ENCODE measurements around the gene SNTB2.
"Not testable (repeated sequence)": the region's sequence is repeated elsewhere in the genome, so short reads cannot be mapped to it uniquely, and the experiment has no call there.

The SNTB2 gene

GRCh38 chr16:69286941-69287713 lies 100.2 kb downstream of the SNTB2 start:
- peak in 1 of 2 donors; percentile 4 for DNase-seq (ENCODE audit: low read depth in 2 of 2)

GRCh38 chr16:69291657-69292056 lies 104.7 kb downstream of the SNTB2 start:
- DNase-seq (ENCODE audit: low read depth in 2 of 2) = not testable (repeated sequence)

GRCh38 chr16:69293401-69293800 lies 106.4 kb downstream of the SNTB2 start:
- DNase-seq (ENCODE audit: low read depth in 2 of 2) = no peak

- no peak for DNase-seq (ENCODE audit: low read depth in 2 of 2)
These were observed 107.1 kb downstream of the SNTB2 start for GRCh38 chr16:69294051-69294450.

- DNase-seq (ENCODE audit: low read depth in 2 of 2) = not testable (repeated sequence)
These were observed 109.8 kb downstream of the SNTB2 start for GRCh38 chr16:69296771-69297170.

GRCh38 chr16:69298261-69298660 lies 111.3 kb downstream of the SNTB2 start:
- DNase-seq (ENCODE audit: low read depth in 2 of 2) = no peak

- no peak for DNase-seq (ENCODE audit: low read depth in 2 of 2)
These were observed 114.2 kb downstream of the SNTB2 start for GRCh38 chr16:69301187-69301586.

GRCh38 chr16:69301861-69302260 lies 114.9 kb downstream of the SNTB2 start:
- no peak for DNase-seq (ENCODE audit: low read depth in 2 of 2)

- no peak for DNase-seq (ENCODE audit: low read depth in 2 of 2)
These were observed 115.3 kb downstream of the SNTB2 start for GRCh38 chr16:69302301-69302700.

GRCh38 chr16:69306031-69306430 lies 119.1 kb downstream of the SNTB2 start:
- no peak for DNase-seq (ENCODE audit: low read depth in 2 of 2)

- DNase-seq (ENCODE audit: low read depth in 2 of 2) = no peak
These were observed 120.1 kb downstream of the SNTB2 start for GRCh38 chr16:69307091-69307490.

- no peak for DNase-seq (ENCODE audit: low read depth in 2 of 2)
These were observed 120.9 kb downstream of the SNTB2 start for GRCh38 chr16:69307856-69308255.

- DNase-seq (ENCODE audit: low read depth in 2 of 2) = no peak
These were observed 122.4 kb downstream of the SNTB2 start for GRCh38 chr16:69309316-69309715.

GRCh38 chr16:69310653-69311532 lies 123.9 kb downstream of the SNTB2 start, which contains the start of gene VPS4A:
VPS4A (plus strand) TSS chr16:69311350; CDS start chr16:69311512, 162 bp downstream.
- DNase-seq (ENCODE audit: low read depth in 2 of 2) = peak; percentile 95 to 96

GRCh38 chr16:69311533-69312387 lies 124.8 kb downstream of the SNTB2 start:
- DNase-seq (ENCODE audit: low read depth in 2 of 2) = peak; percentile 27 to 36

GRCh38 chr16:69313469-69313868 lies 126.5 kb downstream of the SNTB2 start:
- DNase-seq (ENCODE audit: low read depth in 2 of 2) = no peak

- no peak for DNase-seq (ENCODE audit: low read depth in 2 of 2)
These were observed 127.6 kb downstream of the SNTB2 start for GRCh38 chr16:69314534-69314933.

GRCh38 chr16:69315486-69316311 lies 128.7 kb downstream of the SNTB2 start:
- DNase-seq (ENCODE audit: low read depth in 2 of 2) = no peak

- DNase-seq (ENCODE audit: low read depth in 2 of 2) = no peak
These were observed 129.7 kb downstream of the SNTB2 start for GRCh38 chr16:69316595-69317034.

- DNase-seq (ENCODE audit: low read depth in 2 of 2) = no peak
These were observed 131.4 kb downstream of the SNTB2 start for GRCh38 chr16:69318177-69318910.
